GM21786 (cell line): Measurements from ENCODE around the gene SMO.
"Not testable (repeated sequence)": the region's sequence is repeated elsewhere in the genome, so short reads cannot be mapped to it uniquely, and the experiment has no call there.

ENCODE experiments used
- ATAC-seq: cut with Tn5 transposase; IDR thresholded peaks from one replicate; pipeline ENCODE4 v1.9.1; 2021; ENCODE audit not compliant: unreplicated experiment

SMO gene

GRCh38 chr7:129208667-129209066, 20.2 kb downstream of the SMO start:
- ATAC-seq, result no peak

GRCh38 chr7:129209067-129209926, 20.9 kb downstream of the SMO start:
- no peak for ATAC-seq

- ATAC-seq, result no peak
Observed at GRCh38 chr7:129210256-129210988, 22.0 kb downstream of the SMO start.

GRCh38 chr7:129210989-129211312, 22.5 kb downstream of the SMO start:
- no peak for ATAC-seq

GRCh38 chr7:129212126-129212525, 23.7 kb downstream of the SMO start:
- ATAC-seq, result no peak

GRCh38 chr7:129212596-129212995, 24.2 kb downstream of the SMO start:
- ATAC-seq, result no peak

- ATAC-seq, result no peak
Observed at GRCh38 chr7:129213828-129214227, 25.4 kb downstream of the SMO start.

- ATAC-seq, result not testable (repeated sequence)
Observed at GRCh38 chr7:129215691-129216090, 27.3 kb downstream of the SMO start.

- ATAC-seq, result not testable (repeated sequence)
Observed at GRCh38 chr7:129216101-129216715, 27.8 kb downstream of the SMO start.

GRCh38 chr7:129216821-129217416, 28.5 kb downstream of the SMO start:
- not testable (repeated sequence) for ATAC-seq

- no peak for ATAC-seq
Observed at GRCh38 chr7:129218514-129219062, 30.2 kb downstream of the SMO start.

- not testable (repeated sequence) for ATAC-seq
Observed at GRCh38 chr7:129219166-129219565, 30.7 kb downstream of the SMO start.

GRCh38 chr7:129222064-129222463, 33.6 kb downstream of the SMO start:
- no peak for ATAC-seq

GRCh38 chr7:129224251-129225205, 36.1 kb downstream of the SMO start, which contains the start of gene AHCYL2:
AHCYL2 (plus strand) TSS chr7:129225030.
- peak; percentile 87 for ATAC-seq

GRCh38 chr7:129225206-129225930, 36.9 kb downstream of the SMO start:
- peak; percentile 23 for ATAC-seq

GRCh38 chr7:129225931-129226572, 37.6 kb downstream of the SMO start:
- no peak for ATAC-seq

- no peak for ATAC-seq
Observed at GRCh38 chr7:129227646-129228578, 39.5 kb downstream of the SMO start.

GRCh38 chr7:129228633-129229032, 40.2 kb downstream of the SMO start:
- no peak for ATAC-seq
